Transverse colon (tissue), 3 donors: ENCODE measurements around the gene RPS6KL1.

ENCODE experiments used
- POLR2A ChIP-seq: fragments of 450-650 bp; IDR thresholded peaks from one replicate; pipeline ENCODE4 v1.6.1; 2016; ENCODE audit warnings: antibody characterized with exemption, mild to moderate bottlenecking, moderate library complexity
- TF ChIP-seq, protein P1 (sequence below), 5 experiments: fragments of 200-600 bp in 3 of 5; fragments of 450-650 bp in 2 of 5; sonication (generic) in 3 of 5; IDR thresholded peaks; 1 replicate in 2 of 5; 2 replicates in 3 of 5; pipeline ENCODE4 v1.5.1; 2016 to 2017; ENCODE audit warnings: antibody characterized with exemption in 5 of 5, inconsistent platforms in 3 of 5, mild to moderate bottlenecking in 2 of 5, moderate library complexity in 1 of 5

DNA sequence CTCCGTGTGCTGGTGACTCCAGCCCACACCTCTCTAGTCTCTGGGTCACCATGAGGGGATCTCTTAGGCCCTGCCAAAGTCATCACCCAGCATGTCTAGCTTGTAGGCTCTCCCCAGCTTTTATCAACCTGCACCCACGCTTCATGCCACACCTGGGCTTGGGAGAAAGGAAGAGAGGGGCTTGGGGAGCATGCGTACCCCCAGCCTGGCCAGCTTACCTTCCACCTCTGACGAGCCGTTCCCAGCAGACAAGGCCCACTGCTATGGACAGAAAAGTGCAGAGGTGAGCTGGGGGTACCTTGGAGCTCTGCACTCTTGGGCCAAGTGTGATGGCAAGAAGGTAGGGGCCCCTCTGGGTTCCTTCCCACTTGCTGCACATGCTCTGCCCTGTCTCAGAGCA lies 30.6 kb upstream of the RPS6KL1 start:
- TF ChIP-seq, protein P1, sequence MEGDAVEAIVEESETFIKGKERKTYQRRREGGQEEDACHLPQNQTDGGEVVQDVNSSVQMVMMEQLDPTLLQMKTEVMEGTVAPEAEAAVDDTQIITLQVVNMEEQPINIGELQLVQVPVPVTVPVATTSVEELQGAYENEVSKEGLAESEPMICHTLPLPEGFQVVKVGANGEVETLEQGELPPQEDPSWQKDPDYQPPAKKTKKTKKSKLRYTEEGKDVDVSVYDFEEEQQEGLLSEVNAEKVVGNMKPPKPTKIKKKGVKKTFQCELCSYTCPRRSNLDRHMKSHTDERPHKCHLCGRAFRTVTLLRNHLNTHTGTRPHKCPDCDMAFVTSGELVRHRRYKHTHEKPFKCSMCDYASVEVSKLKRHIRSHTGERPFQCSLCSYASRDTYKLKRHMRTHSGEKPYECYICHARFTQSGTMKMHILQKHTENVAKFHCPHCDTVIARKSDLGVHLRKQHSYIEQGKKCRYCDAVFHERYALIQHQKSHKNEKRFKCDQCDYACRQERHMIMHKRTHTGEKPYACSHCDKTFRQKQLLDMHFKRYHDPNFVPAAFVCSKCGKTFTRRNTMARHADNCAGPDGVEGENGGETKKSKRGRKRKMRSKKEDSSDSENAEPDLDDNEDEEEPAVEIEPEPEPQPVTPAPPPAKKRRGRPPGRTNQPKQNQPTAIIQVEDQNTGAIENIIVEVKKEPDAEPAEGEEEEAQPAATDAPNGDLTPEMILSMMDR (IDR thresholded peaks at IDR 0.05), result no peak
- TF ChIP-seq POLR2A, result no peak
